Cardiac muscle cell (in vitro differentiated cells and primary cell): ENCODE measurements around the gene KLF7. TPM values are rescaled to one million over a fixed set of nuclear protein-coding genes. Genes with fewer than 3 reads are reported as not detected.
A peak's percentile ranks its signal among the peaks of the same experiment; 100 is the strongest.

ENCODE experiments used
- DNase-seq, 2 donors: peaks; one replicate each; pipeline versions ENCODE4 v3.0.0 to v3.0.0-alpha.2; 2010 to 2017; ENCODE audit warnings: low read depth in 1 of 2, low spot score in 1 of 2
- H3K27ac ChIP-seq: fragments of 200-600 bp; sonication (generic); 2 replicates; pipeline ENCODE4 v1.5.1; 2016
- H3K27me3 ChIP-seq: fragments of 200-600 bp; sonication (generic); 2 replicates; pipeline ENCODE4 v1.6.0; 2016; ENCODE audit warnings: control low read depth
- H3K36me3 ChIP-seq: fragments of 200-600 bp; sonication (generic); 2 replicates; pipeline ENCODE4 v1.5.1; 2016; ENCODE audit warnings: control low read depth
- H3K4me1 ChIP-seq: fragments of 200-600 bp; sonication (generic); 2 replicates; pipeline ENCODE4 v1.8.1; 2017; ENCODE audit warnings: low read depth, mild to moderate bottlenecking, mixed run types
- H3K4me3 ChIP-seq: fragments of 200-600 bp; sonication (generic); 2 replicates; pipeline ENCODE4 v1.5.1; 2016; ENCODE audit warnings: mild to moderate bottlenecking
- H3K9me3 ChIP-seq: fragments of 200-600 bp; sonication (generic); 2 replicates; pipeline ENCODE4 v1.5.1; 2017; ENCODE audit warnings: low read depth, mild to moderate bottlenecking, control low read depth
- CTCF ChIP-seq: IDR thresholded peaks from 2 replicates; pipeline ENCODE4 v1.5.1; 2012; ENCODE audit warnings: low read depth, mild to moderate bottlenecking, low read length
- polyA plus RNA-seq: library from polyadenylated mRNA; unstranded; fragments of >200 nt; fragmentation: Nextera tagmentation; extraction: Ambion mirVana; gene quantifications from 2 replicates; pipeline ENCODE4 v1.2.1, GENCODE V29; 2016
- total RNA-seq: library from RNA; depleted of rRNA; stranded (reverse); fragments of >200 nt; gene quantifications from 2 replicates; pipeline ENCODE4 v1.2.3, GENCODE V29; 2016

The KLF7 gene
- total and polyA plus RNA-seq, 2 experiments from 2014 or later = 8.3 to 9.3 TPM

GRCh38 chr2:207153266-207153975, 12.3 kb downstream of the KLF7 start:
- DNase-seq = no peak
- H3K27ac ChIP-seq = no peak overlapping the region
- no peaks in the 10 kb centered on the region for H3K27me3 ChIP-seq
- TF ChIP-seq CTCF = no peak
- no peaks in the 10 kb centered on the region for H3K9me3 ChIP-seq
- no peaks in the 10 kb centered on the region for H3K36me3 ChIP-seq
- H3K4me3 ChIP-seq = no peak overlapping the region
- peaks cover 17% of the 10 kb centered on the region for H3K4me1 ChIP-seq

GRCh38 chr2:207151048-207151447, 14.7 kb downstream of the KLF7 start:
- TF ChIP-seq CTCF = no peak
- H3K27me3 ChIP-seq = no peaks in the 10 kb centered on the region
- no peak overlapping the region for H3K4me3 ChIP-seq
- no peaks in the 10 kb centered on the region for H3K36me3 ChIP-seq
- DNase-seq = no peak
- no peak overlapping the region for H3K27ac ChIP-seq
- H3K4me1 ChIP-seq = peaks cover 17% of the 10 kb centered on the region
- no peaks in the 10 kb centered on the region for H3K9me3 ChIP-seq

- H3K9me3 ChIP-seq = no peaks in the 10 kb centered on the region
- no peak for TF ChIP-seq CTCF
Measured at GRCh38 chr2:207150284-207150683, 15.5 kb downstream of the KLF7 start.

GRCh38 chr2:207149249-207150213, 16.2 kb downstream of the KLF7 start:
- Histone ChIP-seq H3K9me3 (no peaks in the 10 kb centered on the region), H3K4me3 (no peak overlapping the region), H3K4me1 (peaks cover 18% of the 10 kb centered on the region), H3K36me3 (no peaks in the 10 kb centered on the region), H3K27me3 (no peaks in the 10 kb centered on the region), H3K27ac (no peak overlapping the region)
- DNase-seq = peak; percentile 39 to 66
- no peak for TF ChIP-seq CTCF

More at GRCh38 chr2:207150284-207150683, 15.5 kb downstream of the KLF7 start:
- DNase-seq = no peak
- no peak overlapping the region for H3K27ac ChIP-seq
- H3K36me3 ChIP-seq = no peaks in the 10 kb centered on the region
- peaks cover 17% of the 10 kb centered on the region for H3K4me1 ChIP-seq
- H3K4me3 ChIP-seq = no peak overlapping the region
- no peaks in the 10 kb centered on the region for H3K27me3 ChIP-seq

- Histone ChIP-seq H3K9me3 (no peaks in the 10 kb centered on the region), H3K27ac (no peak overlapping the region), H3K36me3 (no peaks in the 10 kb centered on the region), H3K4me3 (no peak overlapping the region), H3K4me1 (peaks cover 30% of the 10 kb centered on the region), H3K27me3 (no peaks in the 10 kb centered on the region)
- TF ChIP-seq CTCF = no peak
- peak in 1 of 2 donors; percentile 73 for DNase-seq
Measured at GRCh38 chr2:207148020-207148419, 17.7 kb downstream of the KLF7 start.
